NCI-H524 (cell line): Measurements from ENCODE around the gene ABL1.

ENCODE experiments used
- DNase-seq, 2 experiments: peaks; one replicate each; lab custom pipeline; 2025; lab: John Stamatoyannopoulos, UW

Gene ABL1

DNA sequence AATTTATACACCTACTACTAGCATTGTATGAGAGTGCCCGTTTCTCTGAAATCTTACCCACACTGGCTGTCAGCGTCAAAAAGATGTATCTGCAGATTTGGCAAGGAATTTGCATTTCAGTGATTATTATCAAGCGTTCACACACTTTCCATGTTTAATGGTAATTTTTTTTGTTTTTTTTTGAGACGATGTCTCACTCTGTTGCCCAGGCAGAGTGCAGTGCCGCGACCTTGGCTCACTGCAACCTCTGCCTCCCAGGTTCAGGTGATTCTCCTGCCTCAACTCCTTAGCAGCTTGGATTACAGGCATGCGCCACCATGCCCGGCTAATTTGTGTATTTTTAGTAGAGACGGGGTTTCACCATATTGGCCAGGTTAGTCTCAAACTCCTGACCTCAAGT, 14.3 kb downstream of the ABL1 start:
- no peak for DNase-seq

GRCh38 chr9:130852801-130853200, 17.7 kb downstream of the ABL1 start:
- DNase-seq, result no peak

DNA sequence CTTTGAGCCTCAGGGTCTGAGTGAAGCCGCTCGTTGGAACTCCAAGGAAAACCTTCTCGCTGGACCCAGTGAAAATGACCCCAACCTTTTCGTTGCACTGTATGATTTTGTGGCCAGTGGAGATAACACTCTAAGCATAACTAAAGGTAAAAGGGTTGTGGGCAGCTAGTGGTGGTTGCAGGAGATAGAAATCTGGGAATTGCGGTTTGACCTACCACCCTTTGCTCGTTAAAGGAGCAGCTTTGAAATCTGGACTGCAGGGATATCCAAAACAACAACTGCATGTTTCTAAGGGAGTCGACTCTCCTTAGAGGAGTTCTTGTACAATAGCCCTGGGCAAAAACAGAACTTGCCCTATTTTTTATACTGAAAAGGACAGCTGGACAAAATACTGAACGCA, 19.0 kb downstream of the ABL1 start:
- no peak for DNase-seq

DNA sequence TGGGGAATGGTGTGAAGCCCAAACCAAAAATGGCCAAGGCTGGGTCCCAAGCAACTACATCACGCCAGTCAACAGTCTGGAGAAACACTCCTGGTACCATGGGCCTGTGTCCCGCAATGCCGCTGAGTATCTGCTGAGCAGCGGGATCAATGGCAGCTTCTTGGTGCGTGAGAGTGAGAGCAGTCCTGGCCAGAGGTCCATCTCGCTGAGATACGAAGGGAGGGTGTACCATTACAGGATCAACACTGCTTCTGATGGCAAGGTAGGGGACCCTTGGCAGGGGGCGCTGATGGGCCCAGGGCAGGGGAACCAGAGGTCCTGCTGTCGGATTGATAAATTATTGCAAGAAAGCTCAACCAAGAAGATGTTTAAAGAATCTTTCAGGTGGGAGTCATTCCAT, 19.8 kb downstream of the ABL1 start:
- no peak for DNase-seq

- no peak for DNase-seq
Observed at GRCh38 chr9:130856474-130856873, 21.4 kb downstream of the ABL1 start.

DNA sequence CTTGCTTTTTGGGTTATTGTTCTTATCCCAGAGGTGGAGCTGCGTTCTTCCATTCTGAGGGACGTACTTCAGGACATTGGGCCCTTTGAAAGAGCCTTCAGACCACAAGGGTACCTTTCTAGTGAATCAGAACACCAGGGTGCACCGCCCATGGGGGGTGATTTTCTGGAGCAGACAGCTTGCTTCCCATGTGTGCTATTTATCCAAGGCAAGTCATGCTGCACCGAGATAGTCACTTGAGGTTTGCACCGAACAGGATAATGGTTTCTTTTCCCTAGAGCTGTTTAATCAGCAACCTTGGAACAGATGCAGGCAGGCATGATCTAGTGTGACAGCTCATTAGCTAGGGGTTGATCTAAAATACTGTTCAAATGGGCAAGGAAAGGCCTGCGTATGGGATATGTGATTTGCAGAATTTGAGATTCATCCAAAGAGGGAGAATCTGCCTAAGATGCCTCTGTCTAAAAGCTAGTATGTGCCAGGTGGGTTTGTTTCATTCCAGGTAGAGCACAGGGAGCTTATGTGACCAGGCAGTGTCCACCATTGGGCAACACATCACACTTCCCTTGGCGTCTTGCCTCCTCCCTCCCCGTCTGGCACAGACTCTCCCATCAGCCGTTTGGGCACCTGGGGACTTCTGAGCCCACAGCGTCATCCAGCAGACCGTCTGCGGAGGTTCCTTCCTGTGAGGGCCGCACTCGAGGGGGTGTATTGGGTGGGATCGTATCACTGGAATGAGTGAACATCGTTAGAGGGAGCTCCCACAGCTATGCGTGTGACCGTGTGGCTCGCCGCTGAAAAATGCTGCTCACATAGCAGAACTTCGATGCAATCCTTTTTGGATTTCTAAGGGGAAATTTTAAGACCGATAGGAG, 23.0 kb downstream of the ABL1 start:
- DNase-seq, result no peak

DNA sequence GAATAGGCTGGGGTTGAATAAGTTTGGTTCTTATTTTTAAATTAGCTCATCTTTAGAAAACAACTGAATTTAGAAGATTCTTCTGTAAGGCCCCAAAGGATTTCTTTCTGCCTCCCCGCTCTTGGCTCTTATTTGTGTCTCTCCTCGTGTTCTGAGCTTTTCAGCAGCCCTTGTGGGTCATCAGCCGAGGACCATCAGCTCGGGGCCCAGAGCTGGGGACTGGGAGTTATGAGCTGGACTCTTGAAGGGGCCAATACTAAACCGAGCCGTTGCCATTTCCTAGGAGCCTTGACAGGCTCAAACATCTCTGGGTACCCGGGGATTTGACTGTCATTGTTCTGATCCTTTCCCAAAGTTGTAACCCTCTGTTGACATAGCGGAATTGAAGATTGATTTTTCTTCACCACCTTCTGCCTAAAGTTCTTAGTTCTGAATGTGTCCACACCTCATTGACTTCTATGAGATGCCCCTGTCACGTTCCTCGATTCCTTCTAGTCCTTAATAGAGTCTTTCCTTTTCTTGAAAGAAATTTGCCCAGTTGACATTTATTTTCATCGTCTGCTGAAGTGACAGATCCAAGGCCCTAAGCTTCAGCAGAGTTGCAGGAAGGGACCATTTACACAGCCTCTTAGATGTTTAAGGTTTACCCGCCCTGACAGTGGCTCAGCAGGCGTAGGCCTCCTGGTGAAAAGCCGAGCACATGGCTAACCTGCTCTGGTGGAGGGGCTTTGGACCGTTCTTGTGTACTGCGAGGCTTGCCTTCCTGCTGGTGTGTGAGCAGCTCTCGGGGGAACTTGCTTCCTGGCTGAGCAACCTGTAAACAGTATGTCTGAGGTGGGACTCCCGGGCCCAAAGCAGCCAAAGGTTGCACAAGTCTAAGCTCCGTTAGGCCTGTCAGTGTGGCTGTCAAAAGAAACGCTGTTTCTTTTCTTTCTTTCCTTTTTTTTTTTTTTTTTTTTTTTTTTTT, 24.0 kb downstream of the ABL1 start:
- no peak for DNase-seq

DNA sequence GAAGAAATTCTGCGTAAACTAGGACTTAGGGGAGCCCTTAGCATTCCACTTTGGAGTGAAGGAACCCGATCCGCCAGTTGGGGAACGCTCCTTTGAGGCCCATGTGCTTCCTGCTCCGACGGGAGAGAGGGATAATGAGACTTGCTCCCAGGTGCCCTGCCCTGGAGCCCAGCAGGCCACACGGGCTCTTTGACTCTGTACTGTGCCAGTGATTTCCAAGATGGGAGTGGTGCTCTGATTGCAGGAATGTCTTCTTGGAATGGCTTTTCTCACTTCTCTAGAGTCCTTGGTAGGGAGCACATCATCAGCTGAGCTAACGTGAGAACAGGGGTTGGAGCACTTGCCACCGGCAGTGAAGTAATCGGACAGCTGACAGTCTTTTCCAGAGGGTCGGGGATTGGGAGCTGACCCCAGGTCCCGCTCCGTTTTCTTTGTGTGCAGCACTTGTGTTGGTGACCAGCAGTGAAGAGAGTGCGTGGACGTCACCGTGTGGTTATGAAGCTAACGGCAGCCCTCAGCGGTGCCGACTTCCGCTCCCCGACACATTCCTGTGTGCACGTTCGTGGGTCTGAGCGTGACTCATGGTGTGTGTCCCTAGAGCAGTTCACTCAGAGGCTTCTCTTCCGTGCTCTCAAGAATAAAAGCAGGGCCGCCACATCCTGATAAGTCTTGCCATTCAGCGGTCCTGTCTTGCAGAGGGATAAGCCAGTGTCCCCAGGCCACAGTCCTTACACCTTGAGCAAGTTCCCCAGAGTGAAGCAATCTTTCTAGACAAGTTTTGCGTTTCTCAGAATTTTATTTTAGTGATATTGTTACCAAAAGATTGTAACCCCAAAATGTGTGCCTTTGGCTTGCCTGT, 25.6 kb downstream of the ABL1 start:
- no peak for DNase-seq

DNA sequence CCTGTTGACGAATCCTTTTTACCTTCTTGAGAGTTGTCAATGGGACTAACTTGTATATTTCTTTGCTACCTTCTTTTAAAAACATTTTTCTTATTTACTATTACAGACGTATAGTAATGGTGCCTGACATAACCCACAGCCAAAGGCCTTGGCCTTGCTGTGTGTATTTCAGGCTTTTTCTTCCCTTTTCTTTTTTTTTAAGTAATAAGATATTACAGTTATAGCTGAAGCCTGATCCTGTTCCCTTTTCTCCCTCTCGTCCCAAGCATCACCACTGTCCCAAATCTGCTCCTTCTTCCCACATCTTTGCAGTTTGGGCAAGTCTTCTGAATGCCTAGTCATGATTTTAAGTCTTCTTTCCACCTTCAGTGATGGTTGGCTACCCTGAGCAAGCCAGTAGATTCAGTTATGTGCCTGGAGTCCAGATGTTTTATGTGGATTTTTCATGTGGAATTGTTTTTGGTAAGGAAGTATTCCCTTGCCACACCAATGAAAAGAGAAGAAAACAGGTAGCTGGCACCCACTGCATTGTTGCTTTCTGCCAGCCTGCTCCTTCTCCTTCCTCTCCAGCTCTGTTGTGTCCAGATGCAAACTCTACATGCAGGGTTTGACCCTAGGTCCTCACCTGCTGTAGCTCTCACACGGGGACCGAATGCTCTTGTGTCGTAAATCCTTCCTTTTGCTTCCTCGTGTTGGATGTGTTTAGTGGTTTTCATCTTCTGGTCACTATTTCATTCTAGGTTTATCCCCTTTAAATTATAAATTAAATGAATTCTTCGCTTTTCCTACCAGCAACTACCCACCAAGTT, 26.5 kb downstream of the ABL1 start:
- DNase-seq, result no peak

- no peak for DNase-seq
Observed at GRCh38 chr9:130862217-130862616, 27.2 kb downstream of the ABL1 start.

DNA sequence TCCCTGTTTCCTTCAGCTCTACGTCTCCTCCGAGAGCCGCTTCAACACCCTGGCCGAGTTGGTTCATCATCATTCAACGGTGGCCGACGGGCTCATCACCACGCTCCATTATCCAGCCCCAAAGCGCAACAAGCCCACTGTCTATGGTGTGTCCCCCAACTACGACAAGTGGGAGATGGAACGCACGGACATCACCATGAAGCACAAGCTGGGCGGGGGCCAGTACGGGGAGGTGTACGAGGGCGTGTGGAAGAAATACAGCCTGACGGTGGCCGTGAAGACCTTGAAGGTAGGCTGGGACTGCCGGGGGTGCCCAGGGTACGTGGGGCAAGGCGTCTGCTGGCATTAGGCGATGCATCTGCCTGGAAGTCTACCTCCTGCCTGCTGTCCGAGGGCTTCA, 27.7 kb downstream of the ABL1 start:
- DNase-seq, result no peak

GRCh38 chr9:130864541-130864940, 29.5 kb downstream of the ABL1 start:
- DNase-seq, result no peak

- DNase-seq, result no peak
Observed at GRCh38 chr9:130865921-130866320, 30.9 kb downstream of the ABL1 start.

- DNase-seq, result peak; percentile 81 to 95
Observed at GRCh38 chr9:130866474-130866965, 31.5 kb downstream of the ABL1 start.

DNA sequence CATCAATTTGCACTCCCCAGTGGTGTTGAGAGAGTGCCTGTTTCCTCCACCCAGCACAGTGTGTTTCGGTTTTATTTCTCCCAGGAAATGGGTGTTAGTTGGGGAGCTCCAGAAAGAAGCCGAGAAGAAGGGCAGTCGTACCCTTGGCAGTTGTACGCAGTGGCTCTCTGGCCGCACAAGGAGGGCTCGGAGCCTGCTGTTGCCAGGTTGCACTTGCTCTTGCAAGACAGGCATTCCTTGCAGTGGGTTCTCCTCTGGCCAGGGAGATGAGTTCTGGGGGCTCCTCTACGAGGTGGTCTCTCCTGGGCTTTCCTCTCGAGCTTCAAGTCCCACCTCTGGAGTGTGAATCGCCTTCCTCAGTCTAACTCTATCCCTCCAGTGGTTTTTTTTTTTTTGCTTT, 32.5 kb downstream of the ABL1 start:
- DNase-seq, result no peak

GRCh38 chr9:130868230-130868629, 33.2 kb downstream of the ABL1 start:
- no peak for DNase-seq

DNA sequence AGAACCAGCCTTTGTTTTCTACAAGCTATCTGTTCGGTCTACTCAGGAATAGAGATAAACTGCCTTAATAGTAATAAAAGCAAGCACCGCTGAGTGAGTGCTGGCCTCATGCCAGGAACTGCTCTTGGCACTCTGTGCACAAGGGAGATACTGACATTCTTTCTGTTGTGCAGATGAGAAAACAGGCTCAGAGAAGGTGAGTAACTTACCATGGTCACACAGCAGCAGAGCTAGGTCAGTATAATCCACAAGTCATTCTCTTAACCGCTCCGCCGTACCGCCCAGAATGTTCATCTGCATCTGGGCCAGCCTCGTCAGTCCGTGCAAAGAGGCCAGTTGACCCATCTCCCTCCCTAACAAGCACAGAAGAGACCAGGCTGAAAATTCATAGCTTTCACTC, 34.2 kb downstream of the ABL1 start:
- DNase-seq, result no peak

GRCh38 chr9:130870491-130871381, 35.7 kb downstream of the ABL1 start:
- no peak for DNase-seq

DNA sequence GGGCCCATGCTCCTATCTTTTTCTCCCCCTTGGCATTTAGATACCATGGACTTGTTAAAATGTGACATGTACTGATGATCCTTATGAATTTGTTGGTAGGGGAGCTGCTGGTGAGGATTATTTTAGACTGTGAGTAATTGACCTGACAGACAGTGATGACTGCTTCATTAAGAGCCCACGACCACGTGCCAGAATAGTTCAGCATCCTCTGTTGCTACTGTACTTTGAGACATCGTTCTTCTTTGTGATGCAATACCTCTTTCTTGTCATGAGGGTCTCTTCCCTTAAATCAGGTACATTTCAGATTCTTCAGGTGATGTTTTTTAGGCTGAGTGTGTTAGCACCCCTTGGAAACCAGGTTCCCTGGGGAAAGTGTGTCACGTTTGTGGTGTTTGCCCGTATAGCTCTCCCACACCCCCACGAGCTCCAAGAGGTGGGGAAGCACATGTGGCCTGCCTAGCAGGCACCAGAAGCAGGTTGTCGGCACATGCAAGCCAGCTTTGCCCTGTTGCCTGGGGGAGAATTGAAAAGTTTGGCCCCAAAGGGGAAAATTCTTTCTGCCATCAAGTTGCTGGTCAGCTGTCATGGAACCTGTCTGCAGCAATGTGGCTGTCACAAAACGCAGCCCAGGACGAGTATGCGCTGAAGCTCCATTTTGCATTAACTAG, 36.5 kb downstream of the ABL1 start:
- DNase-seq, result no peak
